ENCODE measurements around the gene TMEM129.

TMEM129 gene

GRCh38 chr4:1721003-1721665 is at the start of gene TMEM129, which contains the start of gene TACC3:
TSS of gene TMEM129 (minus strand) at chr4:1721323. CDS start at chr4:1720837, 486 bp downstream.
TSS of gene TACC3 (plus strand) at chr4:1721521. CDS start at chr4:1723422, 1,901 bp downstream.
- Mint-ChIP-seq H3K4me1 (peaks cover 38% of the 10 kb centered on the region), H3K27me3 (no peaks in the 10 kb centered on the region), H3K27ac (peak within 1 kb of the TSS; percentile 96), H3K4me3 (peak within 1 kb of the TSS; percentile 90), H3K36me3 (peaks cover 3% of the 10 kb centered on the region), H3K9me3 (no peaks in the 10 kb centered on the region)
- DNase-seq (ENCODE audit: low spot score in 2 of 2) (peak; percentile 84 to 92), ATAC-seq (ENCODE audit: low read depth) (peak; percentile 79)

GRCh38 chr4:1770791-1771231 is 49.7 kb upstream of the TMEM129 start:
- no peak overlapping the region for H3K4me3 Mint-ChIP-seq
- H3K27ac Mint-ChIP-seq, result no peak overlapping the region
- H3K27me3 Mint-ChIP-seq, result peaks cover 18% of the 10 kb centered on the region
- DNase-seq (ENCODE audit: low spot score in 2 of 2) (no peak), ATAC-seq (ENCODE audit: low read depth) (no peak)
- no peaks in the 10 kb centered on the region for H3K9me3 Mint-ChIP-seq
- no peaks in the 10 kb centered on the region for H3K36me3 Mint-ChIP-seq
- peaks cover 7% of the 10 kb centered on the region for H3K4me1 Mint-ChIP-seq

GRCh38 chr4:1770245-1770644 is 49.1 kb upstream of the TMEM129 start:
- no peaks in the 10 kb centered on the region for H3K9me3 Mint-ChIP-seq
- H3K4me3 Mint-ChIP-seq, result no peak overlapping the region
- no peaks in the 10 kb centered on the region for H3K36me3 Mint-ChIP-seq
- H3K27ac Mint-ChIP-seq, result no peak overlapping the region
- no peak for ATAC-seq (ENCODE audit: low read depth)
- DNase-seq (ENCODE audit: low spot score in 2 of 2), result no peak
- H3K4me1 Mint-ChIP-seq, result peaks cover 9% of the 10 kb centered on the region
- peaks cover 16% of the 10 kb centered on the region for H3K27me3 Mint-ChIP-seq

- H3K4me1 Mint-ChIP-seq, result peaks cover 9% of the 10 kb centered on the region
- no peak for DNase-seq (ENCODE audit: low spot score in 2 of 2)
- H3K27ac Mint-ChIP-seq, result no peak overlapping the region
- peaks cover 16% of the 10 kb centered on the region for H3K27me3 Mint-ChIP-seq
- H3K9me3 Mint-ChIP-seq, result no peaks in the 10 kb centered on the region
- no peaks in the 10 kb centered on the region for H3K36me3 Mint-ChIP-seq
- no peak for ATAC-seq (ENCODE audit: low read depth)
- H3K4me3 Mint-ChIP-seq, result no peak overlapping the region
These were observed 48.6 kb upstream of the TMEM129 start for GRCh38 chr4:1769692-1770091.

- H3K9me3 Mint-ChIP-seq, result no peaks in the 10 kb centered on the region
- H3K4me1 Mint-ChIP-seq, result peaks cover 9% of the 10 kb centered on the region
- no peaks in the 10 kb centered on the region for H3K36me3 Mint-ChIP-seq
- DNase-seq (ENCODE audit: low spot score in 2 of 2) (no peak), ATAC-seq (ENCODE audit: low read depth) (no peak)
- peak overlapping the region; percentile 90 for H3K4me3 Mint-ChIP-seq
- H3K27me3 Mint-ChIP-seq, result peaks cover 10% of the 10 kb centered on the region
- H3K27ac Mint-ChIP-seq, result no peak overlapping the region
These were observed 47.4 kb upstream of the TMEM129 start for GRCh38 chr4:1768367-1769034.

GRCh38 chr4:1767770-1768366 is 46.7 kb upstream of the TMEM129 start:
- peaks cover 8% of the 10 kb centered on the region for H3K27me3 Mint-ChIP-seq
- ATAC-seq (ENCODE audit: low read depth) (peak; percentile 54), DNase-seq (ENCODE audit: low spot score in 2 of 2) (no peak)
- no peak overlapping the region for H3K27ac Mint-ChIP-seq
- H3K9me3 Mint-ChIP-seq, result no peaks in the 10 kb centered on the region
- peaks cover 9% of the 10 kb centered on the region for H3K4me1 Mint-ChIP-seq
- no peaks in the 10 kb centered on the region for H3K36me3 Mint-ChIP-seq
- peak overlapping the region; percentile 90 for H3K4me3 Mint-ChIP-seq

GRCh38 chr4:1767061-1767769 is 46.1 kb upstream of the TMEM129 start:
- Mint-ChIP-seq H3K4me1 (peaks cover 9% of the 10 kb centered on the region), H3K9me3 (no peaks in the 10 kb centered on the region), H3K4me3 (no peak overlapping the region), H3K27me3 (peaks cover 10% of the 10 kb centered on the region), H3K36me3 (no peaks in the 10 kb centered on the region), H3K27ac (no peak overlapping the region)
- peak; percentile 44 for ATAC-seq (ENCODE audit: low read depth)
- no peak for DNase-seq (ENCODE audit: low spot score in 2 of 2)

- ATAC-seq (ENCODE audit: low read depth), result no peak
- H3K27ac Mint-ChIP-seq, result no peak overlapping the region
- no peaks in the 10 kb centered on the region for H3K9me3 Mint-ChIP-seq
- peaks cover 10% of the 10 kb centered on the region for H3K27me3 Mint-ChIP-seq
- DNase-seq (ENCODE audit: low spot score in 2 of 2), result no peak
- H3K4me1 Mint-ChIP-seq, result peaks cover 9% of the 10 kb centered on the region
- H3K36me3 Mint-ChIP-seq, result no peaks in the 10 kb centered on the region
- no peak overlapping the region for H3K4me3 Mint-ChIP-seq
These were observed 45.3 kb upstream of the TMEM129 start for GRCh38 chr4:1766106-1767060.

- no peaks in the 10 kb centered on the region for H3K36me3 Mint-ChIP-seq
- H3K4me3 Mint-ChIP-seq, result peak overlapping the region; percentile 55
- DNase-seq (ENCODE audit: low spot score in 2 of 2), result no peak
- H3K4me1 Mint-ChIP-seq, result peaks cover 9% of the 10 kb centered on the region
- no peaks in the 10 kb centered on the region for H3K9me3 Mint-ChIP-seq
- peaks cover 10% of the 10 kb centered on the region for H3K27me3 Mint-ChIP-seq
- no peak for ATAC-seq (ENCODE audit: low read depth)
- no peak overlapping the region for H3K27ac Mint-ChIP-seq
These were observed 44.4 kb upstream of the TMEM129 start for GRCh38 chr4:1765409-1766072.

- ATAC-seq (ENCODE audit: low read depth), result no peak
- no peaks in the 10 kb centered on the region for H3K9me3 Mint-ChIP-seq
- peaks cover 14% of the 10 kb centered on the region for H3K27me3 Mint-ChIP-seq
These were observed 43.5 kb upstream of the TMEM129 start for GRCh38 chr4:1764670-1765069.

GRCh38 chr4:1763550-1764080 is 42.5 kb upstream of the TMEM129 start:
- Mint-ChIP-seq H3K4me3 (no peak overlapping the region), H3K4me1 (peaks cover 12% of the 10 kb centered on the region), H3K9me3 (no peaks in the 10 kb centered on the region), H3K27me3 (peaks cover 12% of the 10 kb centered on the region), H3K27ac (no peak overlapping the region), H3K36me3 (no peaks in the 10 kb centered on the region)
- DNase-seq (ENCODE audit: low spot score in 2 of 2) (no peak), ATAC-seq (ENCODE audit: low read depth) (peak; percentile 32)

More at GRCh38 chr4:1764670-1765069, 43.5 kb upstream of the TMEM129 start:
- no peak for DNase-seq (ENCODE audit: low spot score in 2 of 2)
- Mint-ChIP-seq H3K4me3 (no peak overlapping the region), H3K27ac (no peak overlapping the region), H3K4me1 (peaks cover 12% of the 10 kb centered on the region), H3K36me3 (no peaks in the 10 kb centered on the region)

- H3K4me1 Mint-ChIP-seq, result peaks cover 9% of the 10 kb centered on the region
- no peaks in the 10 kb centered on the region for H3K9me3 Mint-ChIP-seq
- no peak overlapping the region for H3K27ac Mint-ChIP-seq
- H3K4me3 Mint-ChIP-seq, result peak overlapping the region; percentile 41
- peaks cover 10% of the 10 kb centered on the region for H3K27me3 Mint-ChIP-seq
- ATAC-seq (ENCODE audit: low read depth) (no peak), DNase-seq (ENCODE audit: low spot score in 2 of 2) (no peak)
- no peaks in the 10 kb centered on the region for H3K36me3 Mint-ChIP-seq
These were observed 42.0 kb upstream of the TMEM129 start for GRCh38 chr4:1763070-1763549.

Measured in memory B cell (primary cell).